ENCODE results near the gene POU2AF1.
"Not testable (repeated sequence)": the region's sequence is repeated elsewhere in the genome, so short reads cannot be mapped to it uniquely, and the experiment has no call there.

The POU2AF1 gene

DNA sequence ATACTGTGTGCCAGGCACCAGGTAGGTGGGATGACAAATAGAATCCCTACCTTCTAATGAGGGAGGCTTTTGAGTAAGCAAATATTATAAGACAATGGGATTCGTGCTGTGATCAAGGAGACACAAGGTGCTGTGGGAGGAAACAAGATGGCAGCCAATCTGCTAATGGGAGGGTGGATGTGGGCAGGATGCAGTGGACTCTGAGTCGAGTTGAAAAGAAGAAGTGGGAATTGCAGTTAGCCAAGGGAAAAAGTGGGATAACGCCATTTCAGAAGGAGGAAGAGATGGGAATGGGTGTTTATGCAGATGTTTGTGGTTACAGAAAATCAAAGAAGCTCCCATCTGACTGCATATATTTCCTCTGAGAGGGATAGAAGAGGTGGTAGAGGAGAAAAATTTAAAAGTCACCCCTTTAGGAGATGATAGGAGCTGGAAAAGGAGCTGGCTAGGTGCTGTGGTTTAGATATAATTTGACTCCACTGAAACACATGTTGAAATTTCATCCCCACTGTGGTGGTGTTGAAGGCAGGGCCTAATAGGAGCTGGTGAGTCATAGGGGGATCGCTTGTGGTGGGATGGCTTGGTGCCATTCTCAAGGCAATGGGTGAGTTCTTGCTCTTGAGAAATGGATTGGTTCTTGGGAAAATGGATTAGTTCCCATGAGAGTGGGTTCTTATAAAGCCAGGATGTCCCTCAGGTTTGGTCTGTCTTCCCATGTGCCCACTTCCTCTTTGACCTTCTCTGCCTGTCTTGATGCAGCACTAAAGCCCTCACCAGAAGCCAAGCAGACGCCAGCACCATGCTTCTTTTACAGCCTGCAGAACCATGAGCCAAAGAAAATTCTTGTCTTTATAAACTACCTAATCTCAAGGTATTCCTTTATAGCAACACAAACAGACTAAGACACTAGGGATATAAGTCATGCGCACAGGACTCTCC, 30.0 kb upstream of the POU2AF1 start:
- no peak for DNase-seq

DNA sequence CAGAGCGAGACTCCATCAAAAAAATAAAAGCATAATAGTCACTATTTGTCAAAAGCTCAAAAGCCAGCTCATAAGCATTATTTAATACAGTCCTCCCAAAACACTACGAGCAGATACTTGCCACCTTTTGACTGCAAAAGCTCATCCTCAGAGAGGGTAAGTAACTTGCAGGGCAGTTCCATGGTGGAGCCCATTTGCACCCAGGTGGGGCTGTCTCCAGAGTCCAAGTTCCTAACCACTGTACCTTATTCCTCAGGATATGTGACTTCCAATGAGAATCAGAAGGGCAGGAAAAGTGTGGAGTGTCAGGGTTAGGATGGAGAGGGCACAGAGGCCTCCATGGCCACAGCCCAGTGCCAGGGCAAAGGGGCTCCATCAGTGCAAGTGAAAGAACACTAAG, 28.6 kb upstream of the POU2AF1 start:
- DNase-seq: no peak

DNA sequence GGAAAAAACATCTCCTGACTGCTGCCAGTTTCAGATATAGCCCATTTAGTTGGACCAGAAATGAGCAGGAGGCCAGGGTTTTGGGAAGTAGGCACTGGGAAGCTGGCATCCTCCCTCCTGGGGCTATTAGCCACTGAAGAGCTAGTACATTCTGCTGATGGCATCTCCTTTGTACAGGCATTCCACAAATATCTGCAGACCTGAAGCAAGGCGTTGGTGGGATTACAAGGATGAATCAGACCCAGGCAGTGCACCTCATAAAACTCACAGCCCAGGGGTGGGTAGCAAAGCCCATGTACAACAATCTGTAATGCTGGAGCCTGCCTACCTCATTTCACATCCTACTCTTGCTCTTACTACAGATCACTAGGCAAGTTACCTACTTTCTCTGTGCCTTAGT, 27.5 kb upstream of the POU2AF1 start:
- no peak for DNase-seq

DNA sequence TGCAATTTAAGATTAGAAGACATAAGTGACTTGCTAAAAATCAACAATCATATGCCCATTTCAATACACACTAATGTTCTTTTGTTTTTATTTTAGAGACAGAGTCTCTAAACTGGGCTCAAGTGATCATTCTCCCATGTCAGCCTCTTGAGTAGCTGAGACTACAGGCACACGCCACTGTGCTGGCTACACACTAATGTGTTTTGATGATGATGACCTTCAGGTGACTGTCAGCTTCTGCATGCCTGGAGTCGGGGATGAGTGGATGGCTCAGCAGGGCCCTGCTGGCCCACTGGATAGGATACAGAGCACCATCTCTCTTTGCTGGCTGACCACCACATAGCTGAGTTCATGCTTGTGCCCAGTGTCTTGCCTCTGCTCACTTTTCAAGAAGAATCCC, 27.0 kb upstream of the POU2AF1 start:
- DNase-seq: no peak

DNA sequence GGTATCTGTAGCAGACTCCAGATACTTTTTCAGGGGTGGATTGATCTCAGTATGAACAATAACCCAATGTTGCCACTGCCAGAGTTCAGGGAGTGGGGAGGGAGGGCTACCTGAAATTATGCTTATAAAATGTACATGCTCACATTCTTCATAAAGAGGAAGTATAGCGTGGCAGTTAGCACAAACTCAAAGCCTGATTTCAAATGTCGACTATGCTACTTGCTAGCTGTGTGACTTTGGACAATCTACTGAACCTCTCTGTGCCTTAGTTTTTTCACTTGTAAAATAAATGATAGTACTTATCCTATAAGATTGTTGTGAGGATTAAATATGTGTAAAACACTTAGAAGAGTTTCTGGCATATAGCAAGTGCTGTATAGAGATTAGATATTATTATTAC, 26.5 kb upstream of the POU2AF1 start:
- no peak for DNase-seq

DNA sequence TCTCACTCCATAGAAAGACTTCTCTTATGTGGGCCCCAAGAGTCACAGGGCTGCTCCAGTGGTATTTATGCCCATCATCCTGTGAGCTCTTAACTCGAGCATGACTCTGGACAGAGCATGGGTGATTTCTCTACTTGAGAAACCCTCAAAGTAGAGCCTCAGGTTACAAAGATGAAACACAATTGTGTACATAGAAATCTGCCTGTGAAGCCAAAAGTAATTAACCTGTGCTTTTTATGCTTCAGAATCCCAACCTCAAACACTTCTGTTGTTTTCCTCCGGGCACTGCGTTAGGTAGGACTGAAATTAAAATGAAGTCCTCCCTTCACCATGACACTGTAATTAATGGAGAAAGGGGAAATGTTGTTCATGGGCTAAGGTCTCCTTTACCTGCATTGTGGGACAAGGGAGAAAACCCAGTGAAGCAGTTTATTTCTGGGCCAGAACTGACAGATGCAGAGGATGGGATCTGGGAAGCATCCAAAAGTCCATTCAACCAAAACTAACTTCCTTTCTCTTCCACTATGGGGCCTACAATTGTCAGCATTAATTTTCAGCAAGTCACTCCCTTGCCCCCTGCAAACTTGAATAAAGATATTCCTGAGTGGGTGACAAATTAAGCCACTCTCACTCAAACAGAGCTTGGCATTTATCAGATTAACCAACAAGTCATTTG, 24.1 kb upstream of the POU2AF1 start:
- DNase-seq: no peak

DNA sequence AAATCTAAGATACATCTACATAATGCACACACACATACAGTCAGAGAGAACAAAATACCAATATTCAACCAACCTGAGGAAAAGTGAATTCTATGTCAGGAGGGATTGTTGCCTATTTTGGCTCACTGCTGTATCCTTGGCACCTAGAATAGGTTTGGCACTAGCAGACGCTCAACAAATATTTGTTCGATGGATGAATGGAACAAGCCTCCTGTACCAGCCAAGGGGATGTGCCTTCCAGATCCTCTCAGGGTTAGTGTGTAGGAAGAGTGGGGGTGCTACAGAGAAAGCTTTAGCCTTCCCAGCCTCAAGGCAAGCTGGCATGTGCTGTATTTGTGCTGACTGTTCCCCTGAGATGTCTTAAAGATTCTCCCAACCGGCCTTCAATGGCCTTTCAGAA, 23.3 kb upstream of the POU2AF1 start:
- DNase-seq: no peak

DNA sequence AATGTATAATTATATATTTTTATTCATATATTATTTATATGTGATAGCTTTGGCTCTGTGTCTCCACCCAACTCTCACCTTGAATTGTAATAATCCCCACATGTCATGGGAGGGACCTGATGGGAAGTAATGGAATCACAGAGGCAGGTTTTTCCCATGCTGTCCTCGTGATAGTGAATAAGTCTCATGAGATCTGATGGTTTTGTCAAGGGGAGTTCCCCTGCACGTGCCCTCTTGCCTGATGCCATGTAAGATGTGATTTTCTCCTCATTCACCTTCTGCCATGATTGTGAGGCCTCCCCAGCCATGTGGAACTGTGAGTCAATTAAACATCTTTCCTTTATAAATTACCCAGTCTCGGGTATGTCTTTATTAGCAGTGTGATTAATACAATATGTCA, 22.9 kb upstream of the POU2AF1 start:
- DNase-seq: not testable (repeated sequence)

DNA sequence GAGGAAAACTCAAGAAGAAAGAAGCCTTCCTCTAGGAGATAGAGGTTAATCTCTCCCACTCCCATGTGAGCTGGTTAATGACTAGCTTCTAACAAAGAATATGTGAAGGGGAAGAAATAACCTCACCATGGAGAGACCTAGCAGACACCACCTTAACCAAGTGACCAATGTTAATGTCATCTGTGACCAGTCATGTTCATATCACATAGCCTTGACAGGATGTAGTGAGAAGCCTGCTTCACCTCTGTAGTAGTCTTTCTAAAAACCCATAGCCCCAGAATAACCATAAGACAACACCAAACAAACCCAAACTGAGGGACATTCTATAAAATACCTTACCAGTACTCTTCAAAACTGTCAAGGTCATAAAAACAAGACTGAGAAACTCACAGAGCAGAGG, 21.5 kb upstream of the POU2AF1 start:
- DNase-seq: no peak

DNA sequence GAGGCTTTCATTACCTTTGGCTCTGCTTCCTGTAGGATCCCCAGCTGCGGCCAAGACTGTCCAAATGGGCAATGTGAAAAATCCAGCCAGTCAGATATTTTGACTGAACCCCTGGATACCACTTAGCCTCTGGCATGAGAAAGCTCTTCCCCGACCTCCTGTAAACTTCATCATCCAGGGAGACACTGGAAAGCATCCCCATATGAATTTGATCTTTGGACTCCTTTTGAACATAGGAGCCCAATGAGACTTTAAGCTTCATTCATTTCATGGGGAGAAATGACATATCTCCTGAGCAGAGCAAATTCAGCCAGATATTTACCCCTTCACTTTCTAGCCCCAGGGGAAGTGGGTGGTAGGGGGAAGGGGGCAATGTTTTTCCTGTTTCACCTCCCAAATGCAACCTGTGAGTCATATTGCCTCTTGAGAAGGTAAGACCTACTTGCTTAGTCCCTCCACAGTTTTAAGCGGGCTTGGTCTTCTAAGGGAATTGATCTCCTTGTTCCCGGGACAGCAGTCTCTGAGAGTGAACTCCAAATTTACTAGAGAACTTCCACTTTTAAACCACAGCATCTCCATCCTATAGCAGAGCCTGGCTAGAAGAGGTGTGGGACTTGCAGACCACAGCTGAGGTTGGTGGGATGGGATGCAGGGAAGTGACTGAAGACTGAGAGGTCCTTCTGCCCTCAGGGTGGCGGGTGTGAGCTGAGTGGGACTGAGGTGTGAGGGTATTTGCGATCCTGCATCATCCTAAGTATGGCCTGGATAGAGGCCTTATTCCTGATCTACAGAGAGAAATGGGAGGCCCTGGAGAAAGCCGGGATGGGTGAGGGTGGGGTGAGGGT, 20.3 kb upstream of the POU2AF1 start:
- DNase-seq: no peak

DNA sequence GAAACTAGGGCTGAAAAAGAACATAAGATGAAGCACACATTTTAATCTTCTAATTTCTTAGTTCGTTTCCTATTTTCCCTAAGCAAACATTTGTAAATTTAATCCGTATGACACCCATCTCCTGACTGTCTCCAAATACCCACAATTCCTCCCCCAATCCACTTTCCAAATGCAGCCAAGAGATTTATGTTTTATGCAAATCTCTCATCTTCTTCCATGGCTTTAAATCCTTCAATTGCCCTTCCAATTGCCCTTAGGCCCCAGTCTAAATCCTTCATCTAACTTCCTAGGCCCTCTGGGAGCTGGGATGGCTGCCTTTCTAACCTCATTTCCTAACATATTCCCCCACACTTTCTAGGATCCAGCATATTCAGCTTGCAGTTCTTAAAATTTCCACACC, 18.0 kb upstream of the POU2AF1 start:
- DNase-seq: no peak

DNA sequence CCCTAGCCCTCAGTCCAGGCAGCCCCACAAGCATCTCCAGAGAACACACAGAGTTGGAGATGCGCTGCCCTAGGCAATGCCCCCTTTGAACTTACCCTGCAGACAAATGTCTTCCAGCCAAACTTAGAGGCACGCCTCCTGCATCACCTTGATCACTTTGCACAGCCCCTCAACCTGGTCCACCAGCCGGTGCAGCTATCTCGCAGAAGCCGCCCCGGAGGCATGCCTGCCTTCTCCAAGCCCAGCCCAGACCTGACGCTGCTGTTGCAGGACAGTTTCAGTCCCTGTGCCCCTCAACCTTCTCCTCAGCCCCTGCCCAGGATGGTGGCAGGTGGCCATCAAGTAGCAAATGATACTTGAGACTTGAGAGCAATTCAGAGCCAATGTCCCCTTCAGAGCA, 16.7 kb upstream of the POU2AF1 start:
- DNase-seq: no peak

DNA sequence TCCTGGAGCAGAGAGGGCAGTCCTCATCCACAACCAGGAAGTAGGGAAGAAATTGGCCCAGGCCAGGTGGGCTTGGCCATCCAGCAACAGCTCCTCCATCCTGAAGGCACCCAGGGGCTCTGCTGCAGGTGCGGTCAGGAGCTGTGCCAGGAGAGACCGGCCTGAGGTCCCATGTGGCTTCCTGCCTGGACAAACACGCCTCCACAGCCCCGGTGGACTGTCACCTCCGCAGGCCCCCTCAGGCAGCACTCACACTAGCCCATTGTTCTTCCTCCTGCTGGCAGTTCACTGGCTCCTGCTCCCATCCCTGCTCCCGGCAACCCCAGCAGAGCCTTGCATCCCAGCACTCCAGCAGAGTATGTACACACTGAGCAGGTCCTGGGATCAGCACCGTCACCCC, 16.0 kb upstream of the POU2AF1 start:
- no peak for DNase-seq

DNA sequence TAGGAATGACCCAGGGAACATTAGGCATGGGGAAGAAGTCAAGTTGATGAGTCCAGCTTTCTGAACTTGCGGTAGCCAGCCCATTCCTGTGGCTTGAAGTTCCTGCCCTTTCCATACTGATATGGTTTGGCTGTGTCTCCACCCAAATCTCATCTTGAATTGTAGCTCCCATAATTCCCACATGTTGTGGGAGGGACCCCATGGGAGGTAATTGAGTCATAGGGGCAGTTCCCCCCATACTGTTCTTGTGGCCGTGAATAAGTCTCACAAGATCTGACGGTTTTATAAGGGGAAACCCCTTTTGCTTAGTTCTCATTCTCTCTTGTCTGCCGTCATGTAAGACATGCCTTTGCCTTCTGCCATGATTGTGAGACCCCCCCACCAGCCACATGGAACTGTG, 15.1 kb upstream of the POU2AF1 start:
- not testable (repeated sequence) for DNase-seq

DNA sequence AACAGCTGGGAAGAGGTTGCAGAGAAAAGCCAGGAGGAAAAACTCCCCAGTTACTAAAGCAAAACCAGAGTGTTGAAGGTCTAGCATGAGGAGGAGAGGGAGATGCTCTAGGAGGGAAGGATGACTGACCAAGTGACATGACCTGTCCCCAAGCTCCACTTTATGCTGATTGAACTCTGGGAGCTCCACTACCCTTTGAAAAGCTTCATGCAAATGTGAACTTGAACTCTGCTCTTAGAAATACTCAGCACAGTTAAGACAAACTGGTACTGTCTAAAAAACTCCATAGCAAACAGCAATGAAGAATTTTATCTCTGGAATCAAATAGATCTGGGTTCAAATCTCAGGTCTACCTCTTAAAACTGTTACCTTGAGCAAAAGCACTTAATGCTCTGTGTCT, 14.5 kb upstream of the POU2AF1 start:
- DNase-seq: no peak

DNA sequence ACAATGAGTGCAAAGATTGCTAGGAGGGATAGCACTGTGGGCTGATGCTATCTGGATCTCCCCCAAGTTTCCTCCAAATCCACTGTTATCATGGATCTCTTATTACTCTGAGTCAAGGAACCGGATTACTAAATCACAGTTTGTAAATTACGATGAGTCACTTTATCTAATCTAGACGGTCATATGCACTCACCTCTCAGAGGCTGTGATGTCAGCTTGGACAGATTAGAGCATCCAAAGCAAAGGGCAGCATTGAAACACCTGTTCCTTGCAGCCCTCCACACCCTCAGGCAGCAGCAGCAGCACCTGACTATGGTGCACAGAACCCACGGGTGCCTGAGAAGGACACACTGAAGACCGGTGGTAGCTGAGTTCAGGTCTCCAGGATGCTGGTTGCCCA, 14.0 kb upstream of the POU2AF1 start:
- no peak for DNase-seq

DNA sequence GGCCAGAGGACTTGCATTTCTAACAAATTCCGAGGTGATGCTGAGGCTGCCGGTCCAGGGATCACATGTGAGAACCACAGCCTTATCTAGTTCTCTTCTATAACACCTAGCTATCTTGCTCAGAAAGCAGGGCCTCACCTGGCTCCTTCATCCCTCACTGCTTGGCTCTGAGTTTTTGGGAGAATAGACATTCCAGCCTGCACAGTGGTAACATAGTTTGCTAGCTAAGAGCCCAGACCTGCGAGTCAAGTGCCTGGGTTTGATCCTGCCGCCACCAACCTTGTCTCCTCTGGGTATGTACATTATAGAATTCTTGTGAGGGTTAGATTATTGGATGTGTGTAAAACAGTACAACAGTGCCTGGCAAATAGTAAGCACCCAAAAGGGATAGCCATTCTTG, 13.5 kb upstream of the POU2AF1 start:
- no peak for DNase-seq

DNA sequence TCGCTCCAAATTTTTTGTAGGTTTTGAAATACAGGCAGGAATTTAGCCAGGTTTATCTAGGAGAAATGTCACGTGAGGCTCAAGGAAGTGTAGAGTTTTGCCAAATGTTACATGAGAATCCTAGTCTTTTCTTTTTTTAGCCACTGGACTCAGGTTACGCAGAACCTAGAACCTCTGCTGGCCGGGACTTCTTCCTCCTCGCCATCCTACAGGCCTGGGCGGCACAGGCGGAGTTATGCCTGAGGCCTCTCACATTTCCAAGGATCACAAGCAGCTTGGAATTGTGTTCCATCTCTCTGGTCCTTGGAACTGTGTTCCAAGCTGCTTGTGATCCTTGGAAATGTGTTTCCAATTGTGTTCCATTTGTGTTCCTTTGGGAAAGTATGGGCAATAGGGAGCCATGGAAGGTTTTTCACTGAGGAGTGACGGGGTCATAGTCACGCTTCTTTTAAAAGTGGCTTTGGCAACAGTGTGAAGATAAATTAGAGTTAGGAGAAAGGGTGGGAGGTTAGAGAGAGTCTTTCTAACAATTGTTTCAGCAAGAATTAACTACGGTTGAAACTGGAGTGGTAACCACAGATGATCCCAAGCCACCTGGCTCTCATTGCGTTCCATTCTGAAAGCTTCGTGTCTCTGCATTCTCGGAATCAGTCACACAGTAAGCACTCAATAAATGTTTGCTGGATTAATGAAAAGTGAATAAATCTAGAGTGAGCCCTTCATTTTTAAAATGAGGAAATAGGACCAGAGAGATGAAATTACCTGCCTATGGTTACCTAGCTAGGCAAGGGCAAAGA, 12.5 kb upstream of the POU2AF1 start:
- DNase-seq: no peak

DNA sequence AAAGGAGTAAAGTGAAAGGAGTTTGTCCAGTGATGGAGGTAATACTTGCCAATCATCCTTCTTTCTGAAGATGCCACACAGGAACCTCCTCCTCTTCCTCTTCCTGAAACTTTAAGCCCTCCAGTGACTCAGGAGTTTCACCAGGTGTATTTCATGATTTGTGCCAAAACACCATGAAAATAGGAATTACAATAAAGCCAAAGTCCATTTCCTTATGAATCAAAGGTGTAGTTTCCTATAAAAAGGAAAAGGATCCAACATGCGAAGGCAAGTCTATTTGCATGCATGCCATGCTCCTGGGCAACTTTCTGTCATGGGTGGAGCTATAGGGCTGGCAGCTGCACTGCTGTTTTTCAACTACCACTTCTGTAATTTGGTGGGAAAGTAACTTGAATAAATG, 9.8 kb upstream of the POU2AF1 start:
- no peak for DNase-seq

DNA sequence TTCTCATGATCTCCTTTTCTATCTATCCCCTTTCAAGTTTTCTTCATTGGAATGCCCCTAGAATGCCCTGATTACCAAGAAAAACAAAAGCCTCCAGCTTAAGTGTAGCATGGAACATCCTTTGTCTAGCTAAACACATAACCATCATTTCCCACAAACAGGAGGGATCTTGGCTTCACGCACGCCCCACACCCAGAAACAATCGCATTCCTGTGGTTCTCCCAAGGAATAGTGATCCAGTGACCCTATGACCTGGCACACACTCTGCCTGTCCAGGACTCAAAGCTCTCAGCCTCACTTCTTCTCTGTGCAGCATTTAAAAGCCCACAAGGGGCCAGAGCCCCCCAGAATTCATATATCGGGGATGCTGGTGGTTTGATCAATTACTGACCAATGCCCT, 9.3 kb upstream of the POU2AF1 start:
- no peak for DNase-seq

DNA sequence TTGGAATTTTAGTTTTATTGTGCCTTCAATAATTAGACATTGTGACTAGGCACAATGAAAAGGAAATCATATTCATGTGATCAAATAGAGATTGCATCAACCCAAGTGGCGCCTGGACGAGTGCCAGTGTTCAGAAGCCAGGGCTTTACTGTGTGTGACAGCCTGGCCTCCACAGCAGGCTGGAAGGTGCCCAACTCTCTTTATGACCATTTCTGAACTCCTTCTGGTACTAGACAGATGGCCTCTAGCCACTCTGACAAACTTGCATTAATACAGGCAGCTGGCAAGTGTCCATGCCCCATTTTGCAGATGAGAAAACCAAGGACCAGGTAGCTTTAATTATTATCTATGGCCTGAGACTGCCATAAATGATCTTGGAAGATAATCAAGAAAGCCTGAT, 8.3 kb upstream of the POU2AF1 start:
- no peak for DNase-seq

DNA sequence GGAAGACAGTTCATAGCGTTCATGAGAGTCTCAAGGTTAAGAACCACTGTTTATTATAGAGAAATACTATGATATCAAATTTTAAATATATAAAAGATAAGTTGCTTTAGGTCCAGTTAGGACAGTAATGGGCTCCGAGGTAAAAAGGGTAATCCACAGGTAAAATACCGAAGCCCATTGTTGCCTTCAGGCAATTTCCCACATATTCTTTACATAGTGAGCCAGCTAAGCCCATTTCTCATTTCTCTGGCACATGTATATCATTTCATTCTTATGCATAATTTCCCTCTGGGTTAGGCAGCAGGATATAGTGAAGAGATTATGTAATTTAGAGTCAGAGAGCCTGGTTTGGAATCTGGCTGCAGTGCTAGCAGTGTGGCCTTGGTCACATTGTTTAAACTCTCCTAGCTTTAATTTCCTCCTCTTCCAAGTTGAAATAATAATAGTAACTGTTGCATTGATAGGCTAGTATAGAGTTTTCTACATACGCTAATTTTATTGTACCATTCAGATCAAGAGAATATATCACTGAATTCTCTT, 7.6 kb upstream of the POU2AF1 start:
- no peak for DNase-seq

Measured in stimulated activated CD4-positive, alpha-beta T cell treated with anti-CD3 and anti-CD28 coated beads, Interleukin-4, amount 100 ng/mL, for 24 hours (primary cell).